ENCODE results near the gene IL11. TPM values are rescaled to one million over a fixed set of nuclear protein-coding genes. Genes with fewer than 3 reads are reported as not detected.

Gene IL11
- total RNA-seq, 4 donors from 2014 or later, result 0.21 TPM; not detected in 3

- Histone ChIP-seq H3K4me3 (no peak overlapping the region), H3K27ac (no peak overlapping the region), H3K9me3 (no peaks in the 10 kb centered on the region), H3K36me3 (peaks cover 0 to 62% (median 12%) of the 10 kb centered on the region in 3 donors), H3K27me3 (no peaks in the 10 kb centered on the region), H3K4me1 (peaks cover 0 to 56% (median 26%) of the 10 kb centered on the region in 4 donors)
- WGBS, 2 donors, result 66 to 71% methylated on average over 7 of the region's 7 CpGs
- no peak for DNase-seq (ENCODE audit: low spot score in 2 of 2)
- no peak for TF ChIP-seq CTCF (IDR thresholded peaks at IDR 0.05)
These were observed 20.2 kb upstream of the IL11 start for GRCh38 chr19:55390461-55390880.

- no peak for DNase-seq (ENCODE audit: low spot score in 2 of 2)
- TF ChIP-seq POLR2A (IDR thresholded peaks at IDR 0.05) (no peak), EP300 (IDR thresholded peaks at IDR 0.05) (no peak), CTCF (IDR thresholded peaks at IDR 0.05) (no peak)
- peaks cover 0 to 60% (median 30%) of the 10 kb centered on the region in 4 donors for H3K4me1 ChIP-seq
- peak overlapping the region in 1 of 4 donors; percentile 11 for H3K27ac ChIP-seq
- H3K27me3 ChIP-seq, result no peaks in the 10 kb centered on the region
- no peaks in the 10 kb centered on the region for H3K9me3 ChIP-seq
- 75 to 79% methylated on average over 18 to 21 of the region's 21 CpGs for WGBS, 2 donors
- no peak overlapping the region for H3K4me3 ChIP-seq
- peaks cover 0 to 62% (median 12%) of the 10 kb centered on the region in 3 donors for H3K36me3 ChIP-seq
These were observed 19.4 kb upstream of the IL11 start for GRCh38 chr19:55389386-55390317.

GRCh38 chr19:55387736-55388497 is 17.7 kb upstream of the IL11 start:
- H3K4me1 ChIP-seq, result peaks cover 0 to 72% (median 37%) of the 10 kb centered on the region in 4 donors
- H3K9me3 ChIP-seq, result no peaks in the 10 kb centered on the region
- no peaks in the 10 kb centered on the region for H3K27me3 ChIP-seq
- peak overlapping the region in 1 of 4 donors; percentile 96 for H3K27ac ChIP-seq
- whole genome bisulfite sequencing, 2 donors, result 81% methylated on average over 15 to 20 of the region's 24 CpGs
- H3K36me3 ChIP-seq, result peaks cover 0 to 61% (median 12%) of the 10 kb centered on the region in 3 donors
- no peak for TF ChIP-seq CTCF (IDR thresholded peaks at IDR 0.05)
- TF ChIP-seq EP300 (IDR thresholded peaks at IDR 0.05), result no peak
- no peak for TF ChIP-seq POLR2A (IDR thresholded peaks at IDR 0.05)
- H3K4me3 ChIP-seq, result peak overlapping the region in 3 of 4 donors; percentile 0 to 91 (median 69)
- no peak for DNase-seq (ENCODE audit: low spot score in 2 of 2)

GRCh38 chr19:55386493-55386971 is 16.3 kb upstream of the IL11 start:
- WGBS, 2 donors, result 3 to 4% methylated on average over 18 to 32 of the region's 33 CpGs
- Histone ChIP-seq H3K27ac (peak overlapping the region; percentile 79 to 97 (median 92)), H3K4me1 (peaks cover 0 to 68% (median 37%) of the 10 kb centered on the region in 4 donors), H3K27me3 (no peaks in the 10 kb centered on the region), H3K36me3 (peaks cover 0 to 47% (median 12%) of the 10 kb centered on the region in 3 donors), H3K9me3 (no peaks in the 10 kb centered on the region), H3K4me3 (peak overlapping the region; percentile 69 to 95 (median 92))
- TF ChIP-seq EP300 (IDR thresholded peaks at IDR 0.05) (no peak), CTCF (IDR thresholded peaks at IDR 0.05) (no peak), POLR2A (IDR thresholded peaks at IDR 0.05) (no peak)
- no peak for DNase-seq (ENCODE audit: low spot score in 2 of 2)

All from tibial nerve (tissue), 4 donors.